ENCODE data around the gene DNAJC27.
A peak's percentile ranks its signal among the peaks of the same experiment; 100 is the strongest.

The DNAJC27 gene

DNA sequence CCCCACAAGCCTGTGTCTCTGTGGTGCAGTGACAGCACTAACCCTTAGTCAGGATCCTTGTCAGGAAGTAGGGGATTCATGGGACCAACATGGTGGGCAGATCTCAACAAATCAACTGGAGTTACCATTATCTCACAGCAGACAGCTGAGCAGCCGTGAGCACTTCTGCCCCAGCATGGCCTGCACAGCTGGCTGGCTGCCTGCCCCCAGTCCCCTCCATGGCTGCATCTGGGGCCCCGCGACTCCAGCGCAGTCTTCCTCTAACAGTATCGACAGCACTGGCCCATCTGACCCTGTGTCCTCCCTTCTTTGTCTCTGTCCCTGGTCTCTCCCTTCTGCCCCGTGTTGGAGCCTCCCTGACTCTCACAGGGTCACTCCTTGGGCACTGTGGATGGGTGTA lies 47.0 kb downstream of the DNAJC27 start:
- DNase-seq, result peak; percentile 33

DNA sequence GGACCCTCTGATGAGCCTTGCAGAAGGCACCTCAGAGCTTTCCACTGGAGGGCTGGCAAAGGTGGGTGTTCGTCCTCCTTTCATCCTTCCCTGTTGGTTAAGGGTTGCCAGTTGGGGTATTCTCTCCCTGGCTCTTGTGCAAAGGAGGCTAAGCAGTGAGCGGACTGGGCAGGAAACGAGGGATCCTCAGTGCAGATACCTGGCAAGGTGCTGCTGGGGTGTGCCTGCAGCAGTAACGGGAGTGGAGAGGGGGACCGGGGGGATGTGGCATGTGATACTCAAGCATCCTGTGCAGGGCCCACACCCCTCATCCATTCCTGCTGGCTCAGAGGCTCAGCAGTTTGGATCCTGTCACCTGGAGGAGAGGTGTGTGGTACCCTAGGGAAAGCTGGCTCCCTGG lies 47.5 kb downstream of the DNAJC27 start:
- no peak for DNase-seq

DNA sequence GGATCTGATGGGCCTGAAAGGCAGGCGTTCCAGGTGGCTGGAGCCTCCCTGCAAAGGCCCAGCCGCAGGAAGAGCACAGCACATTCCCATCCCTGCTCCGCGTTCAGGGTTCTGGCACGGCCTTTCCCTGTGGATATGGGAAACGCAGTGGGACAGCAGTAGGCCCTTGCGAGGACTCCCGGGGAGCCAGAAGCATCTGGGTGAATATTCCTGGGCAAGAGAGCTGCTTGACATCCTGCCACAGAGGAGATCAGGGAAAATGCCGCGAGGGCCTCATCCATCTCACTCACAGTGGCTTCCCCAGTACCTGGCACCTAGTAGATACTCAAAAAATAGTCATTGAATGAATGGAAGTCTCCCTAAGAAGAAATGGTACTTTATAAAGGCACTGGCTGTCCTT lies 48.6 kb downstream of the DNAJC27 start:
- no peak for DNase-seq

DNA sequence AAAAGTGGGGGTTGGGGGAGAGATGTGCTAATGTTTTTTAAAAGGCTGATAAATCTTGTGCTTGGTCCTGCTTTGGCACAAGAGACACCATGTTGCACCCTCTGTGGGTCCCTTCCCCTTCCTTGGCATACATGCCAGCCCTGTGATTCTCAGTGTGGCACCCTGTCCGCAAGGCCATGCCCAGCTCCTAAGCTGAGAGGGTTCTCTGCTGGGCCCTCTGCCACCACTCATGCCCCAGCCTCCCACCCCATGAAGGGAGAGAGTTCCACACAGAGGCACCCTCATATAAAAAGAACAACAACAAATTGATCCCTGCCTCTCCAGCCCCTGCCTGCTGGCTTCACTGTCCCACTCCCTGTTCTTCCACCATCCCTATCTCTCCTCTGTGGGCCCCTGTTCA lies 49.2 kb downstream of the DNAJC27 start:
- DNase-seq, result no peak

DNA sequence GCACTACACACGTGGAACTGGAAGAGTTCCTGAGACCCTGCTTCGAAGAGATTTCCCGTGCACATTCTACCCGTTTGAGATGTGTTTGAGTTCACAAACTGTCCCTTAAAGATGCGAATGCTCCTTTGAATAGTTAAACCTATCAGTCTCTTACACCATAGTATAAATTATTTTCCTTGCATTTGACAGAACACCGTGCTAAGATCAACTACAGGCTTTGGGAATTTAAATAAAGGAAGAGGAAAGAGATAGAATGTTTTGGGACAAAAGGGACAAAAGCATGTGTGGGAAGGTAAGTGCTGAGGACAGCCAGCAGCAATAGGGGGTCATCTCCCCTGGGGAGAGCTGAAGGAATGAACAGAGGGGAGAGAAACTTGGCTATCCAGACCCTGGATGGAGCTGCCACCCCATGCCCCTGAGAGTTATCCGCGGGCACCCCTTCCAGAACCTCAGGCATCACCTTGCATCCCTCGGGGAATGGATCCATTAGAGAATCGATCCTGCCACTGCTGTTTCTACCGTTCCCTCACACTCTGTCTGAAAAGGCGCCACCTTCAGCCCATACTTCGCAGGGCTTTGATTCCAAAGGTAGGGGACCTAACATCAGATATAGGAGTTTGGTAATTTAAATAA lies 50.8 kb downstream of the DNAJC27 start:
- peak; percentile 44 for DNase-seq

DNA sequence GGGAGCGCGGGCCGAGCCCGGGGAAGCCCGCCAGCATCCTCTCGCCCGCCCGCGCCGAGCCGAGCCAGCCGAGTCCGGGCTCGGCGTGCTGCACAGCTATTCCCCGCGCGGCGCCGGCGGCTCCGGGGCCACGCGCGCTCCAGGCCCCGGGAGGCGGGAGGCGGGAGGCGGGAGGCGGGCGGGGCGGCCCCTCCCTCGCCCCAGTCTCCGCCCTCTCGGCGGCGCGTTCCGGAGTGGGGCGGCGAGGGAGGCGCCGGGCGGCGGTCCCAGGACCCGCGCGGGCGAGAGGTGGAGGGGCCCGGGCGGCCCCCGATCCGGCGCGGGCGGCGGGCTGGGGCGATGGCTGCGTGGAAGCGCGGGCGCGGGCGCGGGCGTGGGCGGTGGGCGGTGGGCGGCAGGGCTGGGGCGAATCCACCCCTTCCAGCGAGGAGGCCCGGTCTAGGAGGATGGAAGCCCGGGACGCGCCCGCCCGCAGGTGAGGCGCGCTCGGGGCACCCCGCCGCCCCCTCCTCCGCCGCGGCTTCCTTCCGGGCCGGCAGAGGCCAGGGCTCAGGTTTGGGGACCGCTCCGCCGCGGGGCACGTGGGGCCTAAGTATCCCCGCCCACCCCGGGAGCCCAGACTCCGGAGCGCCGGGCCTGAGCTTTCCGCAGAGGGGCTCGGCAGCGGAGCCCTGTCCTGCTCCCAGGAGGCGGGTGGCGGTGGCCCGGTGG lies 51.5 kb downstream of the DNAJC27 start, which contains the start of gene ADCY3:
Gene ADCY3 (minus strand): TSS at position 140 of the 711 bp plus-strand sequence. CDS start 1,250 bp downstream, outside the sequence.
- peak; percentile 43 for DNase-seq

DNA sequence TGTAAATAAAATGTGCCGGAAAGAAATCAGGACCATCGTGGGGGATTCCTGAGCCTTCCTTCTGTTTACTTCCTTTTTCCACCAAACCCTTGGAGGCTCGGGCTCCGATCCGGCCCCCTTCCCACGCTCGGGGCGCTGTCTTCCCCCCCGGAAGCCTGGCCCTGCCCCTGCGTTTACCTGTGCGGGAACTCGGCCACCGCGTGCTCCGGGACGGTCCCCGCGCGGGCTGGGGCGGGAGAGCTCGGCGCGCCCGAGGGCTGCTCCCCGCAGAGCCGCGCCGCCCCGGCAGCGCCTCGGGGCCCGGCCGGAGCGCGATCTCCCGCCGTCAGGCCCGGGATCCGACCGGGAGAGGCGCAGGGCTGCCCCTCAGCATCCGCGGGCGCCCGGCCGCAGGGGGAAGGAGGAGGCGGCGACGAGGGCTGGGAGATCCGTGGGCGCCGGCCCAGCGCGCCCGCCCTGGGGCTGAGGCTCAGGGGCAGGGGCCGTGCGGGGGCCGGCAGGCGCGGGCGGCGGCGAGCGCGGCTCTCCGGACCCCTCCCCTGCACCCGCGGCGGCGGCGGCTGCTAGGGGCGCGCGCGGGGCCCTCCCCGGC lies 52.2 kb downstream of the DNAJC27 start:
- DNase-seq, result no peak

DNA sequence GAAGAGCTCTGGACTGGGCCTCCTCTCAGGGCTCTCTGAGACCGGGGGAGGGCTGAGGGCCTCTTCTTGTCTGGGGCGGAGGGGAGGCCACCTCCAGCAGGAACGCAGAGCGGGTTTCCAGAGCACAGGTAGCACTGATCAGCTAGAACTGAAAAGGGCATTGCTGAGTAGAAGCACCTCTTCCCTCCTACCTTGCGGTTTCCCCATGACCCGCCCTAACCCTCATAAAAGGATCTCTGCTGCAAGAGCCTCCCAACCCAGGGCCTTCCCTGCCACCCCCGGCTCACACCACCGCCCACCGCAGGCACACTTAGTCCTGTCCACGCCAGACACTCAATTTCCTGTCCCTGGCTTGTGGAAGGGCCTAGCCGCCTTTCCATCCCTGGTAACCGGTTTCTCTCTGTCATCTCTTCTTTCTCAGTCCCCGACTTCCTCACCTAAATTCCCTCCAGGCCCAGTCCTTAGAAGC lies 52.7 kb downstream of the DNAJC27 start:
- peak; percentile 25 for DNase-seq

DNA sequence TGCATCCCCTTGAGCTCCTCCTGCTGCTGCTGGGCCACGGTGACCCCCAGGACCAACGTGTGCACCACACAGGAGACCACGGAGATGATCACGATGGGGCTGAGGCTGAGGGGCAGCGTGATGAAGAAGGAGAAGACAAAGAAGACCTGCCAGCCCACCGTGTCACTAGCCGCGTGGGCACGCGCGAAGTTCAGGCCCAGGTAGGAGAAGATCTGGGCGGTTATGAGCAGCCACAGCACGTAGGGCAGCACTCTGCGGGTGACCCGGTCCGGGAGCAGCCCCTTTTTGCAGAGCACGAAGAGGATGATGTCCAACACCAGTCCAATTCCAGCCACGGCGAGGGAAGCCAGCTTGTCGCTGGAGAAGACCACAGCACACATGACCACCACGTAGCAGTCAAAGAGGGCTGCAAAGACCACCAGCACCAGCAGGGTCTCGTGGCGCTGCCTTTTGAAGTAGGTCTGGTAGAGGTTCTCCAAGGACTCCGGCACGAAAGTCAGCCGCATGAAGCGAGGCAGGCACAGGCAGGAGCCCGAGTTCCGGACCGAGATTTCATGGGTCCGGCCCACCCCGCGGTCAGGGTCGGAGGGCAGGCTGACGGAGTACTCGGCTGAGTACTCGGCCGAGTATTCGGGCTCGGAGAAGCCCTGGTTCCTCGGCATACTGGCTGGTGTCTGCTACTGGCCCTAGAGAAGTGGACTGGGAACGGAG lies 53.3 kb downstream of the DNAJC27 start:
- no peak for DNase-seq

DNA sequence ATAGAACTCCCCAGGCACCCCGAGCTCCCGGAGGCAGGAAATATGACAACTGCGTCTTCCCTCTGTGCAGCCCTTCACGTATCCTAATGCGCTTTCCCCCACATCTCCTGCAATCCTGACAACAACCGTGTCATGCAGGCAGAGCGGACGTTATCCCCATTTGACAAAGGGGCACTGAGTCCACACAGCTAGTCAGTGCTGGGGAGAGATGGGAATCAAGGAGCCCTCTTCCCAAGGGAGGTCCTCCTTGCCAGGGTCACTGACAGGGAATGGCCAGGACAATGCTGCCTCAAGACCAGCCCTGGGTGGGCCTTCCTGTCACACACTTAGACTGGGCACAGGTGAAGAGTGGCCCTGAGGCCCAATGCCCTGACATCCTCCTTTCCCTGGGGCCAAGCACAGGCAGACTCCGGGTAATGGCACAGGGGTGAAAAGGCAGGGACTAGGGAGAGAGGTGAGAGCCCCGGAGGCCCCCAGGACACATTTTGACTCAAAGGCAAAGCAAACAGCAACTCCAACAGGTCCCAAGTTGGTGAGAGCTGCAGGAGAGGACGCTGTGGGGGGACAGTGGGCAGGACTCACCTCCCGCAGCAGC lies 53.9 kb downstream of the DNAJC27 start:
- no peak for DNase-seq

DNA sequence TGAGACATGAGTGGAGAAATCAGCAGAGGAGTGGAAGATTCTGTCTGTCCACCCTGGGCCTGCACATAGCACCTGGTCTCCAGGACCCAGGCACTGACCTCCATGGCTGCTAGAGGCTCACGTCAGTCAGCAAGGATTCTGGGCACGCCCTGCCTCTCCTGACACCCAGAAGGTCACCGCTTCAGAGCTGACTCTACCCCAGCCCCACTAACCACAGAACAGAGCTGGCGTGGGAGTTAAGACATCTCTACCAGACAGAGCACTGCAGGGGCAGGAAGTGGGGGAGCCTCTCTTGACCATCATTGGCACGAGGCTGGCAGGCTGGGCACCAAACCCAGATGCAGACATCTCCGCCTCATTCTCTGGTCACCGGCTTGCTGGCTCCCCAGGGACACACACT lies 54.7 kb downstream of the DNAJC27 start:
- DNase-seq, result peak; percentile 78

DNA sequence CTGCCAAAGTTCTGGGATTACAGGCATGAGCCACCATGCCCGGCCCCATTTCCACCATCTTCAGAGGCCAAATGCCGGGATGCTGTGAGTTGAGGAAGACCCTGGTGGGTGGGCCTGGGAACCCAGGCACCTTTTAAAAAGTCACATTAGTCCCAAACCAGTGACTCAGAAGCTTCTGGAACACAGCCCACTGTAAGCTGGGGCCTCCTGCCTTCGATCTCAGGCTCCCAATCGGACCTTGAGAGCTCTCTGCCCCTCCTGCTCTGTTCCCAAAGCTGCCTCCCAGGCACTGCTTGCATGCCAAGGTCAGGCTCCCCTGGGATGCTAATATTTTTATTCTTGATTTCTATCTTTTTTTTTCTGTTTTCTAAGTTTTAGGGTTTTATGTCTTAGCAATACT lies 56.0 kb downstream of the DNAJC27 start:
- no peak for DNase-seq

DNA sequence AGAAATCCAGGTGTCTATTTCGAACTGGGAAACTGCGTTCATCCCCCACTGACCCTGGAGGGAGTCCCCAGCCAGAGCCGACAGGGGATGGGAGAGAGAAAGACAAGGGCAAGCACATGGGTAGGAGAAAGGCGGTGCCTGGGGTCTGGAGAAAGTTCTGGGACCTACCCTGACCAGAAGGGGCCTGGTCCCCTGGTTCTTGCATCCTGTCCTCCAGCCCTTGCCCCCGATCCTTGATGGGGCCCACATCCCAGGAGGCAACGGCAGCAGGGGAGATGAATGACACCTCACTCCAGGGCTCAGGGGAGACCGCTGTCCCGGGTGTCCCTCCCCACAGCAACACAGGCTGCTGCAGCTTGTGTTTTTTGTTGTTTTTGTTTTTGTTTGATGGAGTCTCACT lies 56.6 kb downstream of the DNAJC27 start:
- DNase-seq, result no peak

DNA sequence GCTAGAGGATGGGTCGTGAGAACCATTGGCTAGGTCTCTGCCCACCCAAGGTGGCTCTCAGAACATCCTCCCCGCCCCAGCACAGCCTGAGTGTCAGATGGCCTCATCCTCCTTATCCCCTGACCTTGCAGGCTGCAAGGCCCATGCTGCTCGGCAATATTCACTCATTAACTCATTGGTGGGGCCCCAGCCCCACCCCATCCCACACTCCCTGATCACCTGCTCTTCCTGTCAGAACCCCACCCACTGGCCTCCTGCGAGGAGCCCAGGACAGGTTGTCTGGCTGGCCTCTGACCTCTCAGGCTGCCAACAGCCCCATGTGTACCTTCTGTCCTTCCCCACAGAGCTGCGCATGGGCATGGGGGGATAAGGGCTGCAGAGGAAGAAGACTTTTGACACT lies 57.0 kb downstream of the DNAJC27 start:
- no peak for DNase-seq

DNA sequence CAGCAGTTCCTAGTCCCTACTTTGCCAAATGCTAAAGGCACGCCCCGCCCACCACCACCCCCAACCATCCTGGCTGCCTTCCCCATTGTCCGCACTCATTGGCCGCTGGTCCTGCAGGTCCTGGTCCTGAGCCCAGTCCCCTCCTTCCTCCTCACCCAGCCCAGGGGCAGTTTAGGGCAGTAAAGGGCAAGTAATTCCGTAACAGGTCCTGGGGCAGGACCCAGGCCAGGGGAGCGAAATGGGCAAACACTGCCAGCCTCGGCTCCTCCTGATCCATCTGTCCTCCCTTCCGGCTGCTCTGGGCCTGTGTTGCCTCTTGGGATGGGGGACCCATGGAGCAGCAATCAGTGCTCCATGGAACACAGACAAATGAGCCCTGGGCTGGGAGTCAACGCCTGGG lies 57.8 kb downstream of the DNAJC27 start:
- DNase-seq, result no peak

DNA sequence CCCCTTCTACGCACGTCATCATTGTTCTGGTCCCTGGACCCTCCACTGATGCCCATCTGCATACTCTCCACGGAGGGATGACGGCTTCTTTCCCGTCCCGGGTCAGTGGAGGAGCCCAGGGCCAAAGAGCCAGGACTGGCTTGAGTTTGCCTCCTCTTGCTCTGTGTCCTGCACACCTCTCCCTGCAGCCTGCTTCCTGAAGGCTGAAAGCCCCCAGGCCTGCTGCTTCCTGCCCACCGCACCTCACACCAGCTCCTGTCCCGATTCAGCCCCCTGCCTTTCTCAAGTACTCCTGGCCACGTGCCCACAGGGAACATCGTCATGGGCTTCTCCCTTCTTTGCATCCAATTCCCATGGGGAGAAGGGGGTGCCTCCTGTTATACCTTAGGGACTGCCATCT lies 58.8 kb downstream of the DNAJC27 start:
- no peak for DNase-seq

DNA sequence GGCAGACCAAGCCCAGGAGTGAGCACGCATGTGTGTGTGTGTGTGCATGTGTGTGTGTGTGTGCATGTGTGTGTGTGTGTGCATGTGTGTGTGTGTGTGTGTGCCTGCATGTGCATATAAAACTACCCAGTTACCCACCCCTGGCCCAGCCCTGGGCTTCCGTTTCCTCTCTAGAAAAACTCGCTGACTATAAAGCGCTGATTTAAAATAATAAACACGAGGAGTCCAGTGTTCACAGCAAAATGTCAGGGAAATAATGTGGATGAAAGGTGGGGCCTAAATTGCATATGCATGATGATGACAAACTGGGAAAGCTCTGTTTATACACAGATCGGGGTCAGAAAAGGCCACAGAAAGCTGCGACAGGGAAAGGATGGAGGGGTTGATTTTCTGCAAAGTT lies 59.2 kb downstream of the DNAJC27 start:
- DNase-seq, result no peak

DNA sequence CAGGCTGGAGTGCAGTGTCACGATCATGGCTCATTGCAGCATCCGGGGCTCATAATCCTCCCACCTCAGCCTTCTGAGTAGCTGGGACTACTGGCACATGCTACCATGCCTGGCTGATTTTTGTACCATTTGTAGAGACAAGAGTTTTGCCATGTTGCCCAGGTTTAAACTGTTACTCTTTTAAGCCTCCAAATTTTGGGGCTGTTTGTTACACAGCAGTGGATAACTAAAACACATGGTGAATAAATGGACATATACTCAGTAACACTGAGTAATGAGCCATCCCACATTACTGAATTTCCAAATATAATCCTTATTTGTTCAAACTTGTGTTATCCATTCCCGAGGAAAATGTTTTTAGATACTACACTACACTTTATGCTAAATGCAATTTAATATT lies 61.5 kb downstream of the DNAJC27 start:
- DNase-seq, result no peak

DNA sequence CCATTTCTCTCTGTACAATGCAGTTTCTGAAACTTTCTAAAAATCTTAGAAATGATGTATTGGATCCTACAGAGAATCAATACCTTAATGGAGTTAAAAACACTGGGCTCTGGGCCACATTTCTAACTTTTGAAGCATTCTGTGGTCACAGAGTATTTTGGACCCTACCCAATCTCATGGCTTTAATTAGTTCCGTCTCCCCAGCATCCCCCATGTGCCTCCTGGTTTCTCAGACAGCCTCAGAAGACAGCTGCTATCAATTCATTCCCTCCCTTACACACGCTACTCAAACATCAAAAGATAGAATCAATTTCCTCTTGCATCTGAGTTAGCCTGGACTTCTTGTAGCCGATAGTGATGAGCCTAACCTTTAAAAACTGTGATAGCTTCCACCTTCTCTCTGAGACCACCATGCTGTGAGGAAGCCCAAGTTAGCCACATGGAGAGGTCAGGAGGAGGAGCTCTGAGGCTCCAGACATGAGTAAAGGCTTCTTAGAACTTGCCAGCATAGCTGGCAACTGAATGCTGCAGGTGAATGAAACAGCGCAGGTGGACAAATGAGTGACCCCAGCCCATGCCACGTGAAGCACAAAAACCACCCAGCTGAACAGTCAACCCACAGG lies 62.1 kb downstream of the DNAJC27 start:
- no peak for DNase-seq

DNA sequence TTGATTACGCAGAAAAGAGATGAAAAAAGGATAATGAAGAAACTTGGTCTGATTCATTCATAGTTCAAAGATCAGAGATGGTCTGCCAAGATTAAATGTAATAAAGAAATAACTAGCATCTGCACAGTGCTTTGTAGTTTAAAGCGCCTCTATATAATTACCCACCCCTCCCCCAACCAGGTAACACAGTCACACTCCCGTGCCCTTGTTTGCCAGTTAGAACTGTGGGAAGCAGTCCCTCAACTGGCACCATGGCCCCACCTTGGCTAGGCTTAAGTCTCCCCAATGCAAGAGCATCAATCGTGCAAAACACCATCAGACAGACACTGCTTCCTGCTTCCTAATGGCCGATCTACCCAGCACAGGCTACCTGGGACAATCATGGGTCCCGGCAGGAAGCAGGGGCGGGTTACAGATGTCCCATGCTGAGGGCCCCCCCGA lies 63.3 kb downstream of the DNAJC27 start:
- DNase-seq, result no peak

DNA sequence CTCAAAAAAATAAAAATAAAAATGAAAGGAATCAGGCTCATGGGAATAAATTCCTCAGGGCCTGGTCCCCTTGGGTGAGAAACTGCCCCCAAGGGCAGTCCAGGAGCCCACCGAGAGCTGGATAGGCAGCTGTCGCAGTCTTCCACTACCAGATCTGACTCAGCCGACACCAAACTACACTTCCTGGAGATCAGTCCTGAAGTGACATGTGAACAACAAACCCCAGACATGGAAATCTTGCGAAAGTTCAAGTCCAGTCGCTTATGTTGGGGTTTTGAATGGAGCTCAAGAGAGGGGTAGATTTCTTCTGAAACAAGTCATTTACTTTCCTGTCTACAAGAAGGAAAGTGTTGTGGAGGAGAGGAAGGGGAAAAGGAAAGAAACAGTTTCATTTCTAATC lies 64.6 kb downstream of the DNAJC27 start:
- DNase-seq, result no peak

DNA sequence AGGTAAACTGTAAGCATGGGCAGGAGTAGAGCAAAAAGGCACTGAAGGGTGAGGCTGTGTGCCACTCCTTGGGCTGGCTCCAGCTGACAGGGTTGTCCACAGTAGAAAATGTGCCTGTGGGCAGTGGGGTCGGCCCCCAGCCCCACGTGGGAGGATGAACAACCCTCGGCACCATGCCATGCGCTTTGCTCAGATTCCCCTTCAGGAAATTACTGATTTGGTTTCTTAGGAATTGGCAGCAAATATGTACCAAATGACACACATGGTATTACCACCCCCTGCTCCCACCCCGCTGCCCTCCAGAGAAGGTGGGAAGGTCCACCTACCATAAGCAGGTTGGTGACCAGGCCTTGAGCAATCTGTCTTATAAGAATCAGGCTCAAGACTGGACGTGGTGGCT lies 65.3 kb downstream of the DNAJC27 start:
- no peak for DNase-seq
